ENCODE data around the gene STAP2. TPM values are rescaled to one million over a fixed set of nuclear protein-coding genes. Genes with fewer than 3 reads are reported as not detected.
"Not testable (repeated sequence)": the region's sequence is repeated elsewhere in the genome, so short reads cannot be mapped to it uniquely, and the experiment has no call there.

The STAP2 gene
- polyA plus RNA-seq, 5 donors: 29.1 to 40.3 (median 33.3) TPM

GRCh38 chr19:4278010-4278409, 60.6 kb downstream of the STAP2 start:
- DNase-seq: no peak

GRCh38 chr19:4277191-4277696, 61.4 kb downstream of the STAP2 start:
- DNase-seq: no peak

- not testable (repeated sequence) for DNase-seq
Measured at GRCh38 chr19:4274321-4274686, 64.3 kb downstream of the STAP2 start.

Other genes starting within 250 kb of the STAP2 start
- gene MAP2K2, start 214.7 kb downstream of the STAP2 start, polyA plus RNA-seq (ENCODE audit: insufficient read depth in 1 of 5, insufficient read length in 5 of 5, low replicate concordance in 1 of 5): 100 to 1,000 TPM in 2 of 5 donors, 10 to 100 TPM in 3; 81.0 to 160 (median 98.8) TPM
- under 1 TPM in 1 of 5 donors, not detected in 4; 0.16 TPM for gene CREB3L3, start 185.2 kb downstream of the STAP2 start, polyA plus RNA-seq (ENCODE audit: insufficient read depth in 1 of 5, insufficient read length in 5 of 5, low replicate concordance in 1 of 5)
- 10 to 100 TPM; 15.5 to 29.9 (median 18.3) TPM for gene SIRT6, start 156.3 kb downstream of the STAP2 start, polyA plus RNA-seq (ENCODE audit: insufficient read depth in 1 of 5, insufficient read length in 5 of 5, low replicate concordance in 1 of 5)
- gene ANKRD24, start 156.1 kb downstream of the STAP2 start, polyA plus RNA-seq (ENCODE audit: insufficient read depth in 1 of 5, insufficient read length in 5 of 5, low replicate concordance in 1 of 5): 1 to 10 TPM in 3 of 5 donors, under 1 TPM in 2; 0.73 to 3.1 (median 1.1) TPM
- 1 to 10 TPM in 2 of 5 donors, under 1 TPM in 3; 0.40 to 1.3 (median 0.87) TPM for gene EBI3, start 109.3 kb downstream of the STAP2 start, polyA plus RNA-seq (ENCODE audit: insufficient read depth in 1 of 5, insufficient read length in 5 of 5, low replicate concordance in 1 of 5)
- 10 to 100 TPM; 14.4 to 23.7 (median 17.6) TPM for gene YJU2, start 91.7 kb downstream of the STAP2 start, polyA plus RNA-seq (ENCODE audit: insufficient read depth in 1 of 5, insufficient read length in 5 of 5, low replicate concordance in 1 of 5)
- gene SHD, start 59.6 kb downstream of the STAP2 start, polyA plus RNA-seq (ENCODE audit: insufficient read depth in 1 of 5, insufficient read length in 5 of 5, low replicate concordance in 1 of 5): 1 to 10 TPM in 1 of 5 donors, under 1 TPM in 4; 0.23 to 6.4 (median 0.30) TPM
- under 1 TPM; 0.37 to 0.63 (median 0.43) TPM for gene TMIGD2, start 36.4 kb downstream of the STAP2 start, polyA plus RNA-seq (ENCODE audit: insufficient read depth in 1 of 5, insufficient read length in 5 of 5, low replicate concordance in 1 of 5)
- gene FSD1, start 34.2 kb downstream of the STAP2 start, polyA plus RNA-seq (ENCODE audit: insufficient read depth in 1 of 5, insufficient read length in 5 of 5, low replicate concordance in 1 of 5): 1 to 10 TPM in 4 of 5 donors, under 1 TPM in 1; 0.94 to 2.3 (median 1.9) TPM
- 10 to 100 TPM; 14.7 to 27.8 (median 20.8) TPM for gene MPND, start 4.7 kb upstream of the STAP2 start, polyA plus RNA-seq (ENCODE audit: insufficient read depth in 1 of 5, insufficient read length in 5 of 5, low replicate concordance in 1 of 5)
- gene SH3GL1, start 61.7 kb upstream of the STAP2 start, polyA plus RNA-seq (ENCODE audit: insufficient read depth in 1 of 5, insufficient read length in 5 of 5, low replicate concordance in 1 of 5): 100 to 1,000 TPM in 1 of 5 donors, 10 to 100 TPM in 4; 64.8 to 131 (median 87.4) TPM
- gene CHAF1A, start 63.8 kb upstream of the STAP2 start, polyA plus RNA-seq (ENCODE audit: insufficient read depth in 1 of 5, insufficient read length in 5 of 5, low replicate concordance in 1 of 5): 10 to 100 TPM; 16.8 to 29.1 (median 24.7) TPM
- 100 to 1,000 TPM in 1 of 5 donors, 10 to 100 TPM in 4; 68.2 to 133 (median 89.3) TPM for gene UBXN6, start 119.0 kb upstream of the STAP2 start, polyA plus RNA-seq (ENCODE audit: insufficient read depth in 1 of 5, insufficient read length in 5 of 5, low replicate concordance in 1 of 5)
- 10 to 100 TPM; 59.1 to 97.0 (median 77.2) TPM for gene HDGFL2, start 133.5 kb upstream of the STAP2 start, polyA plus RNA-seq (ENCODE audit: insufficient read depth in 1 of 5, insufficient read length in 5 of 5, low replicate concordance in 1 of 5)
- 1 to 10 TPM in 3 of 5 donors, under 1 TPM in 2; 0.75 to 1.4 (median 1.1) TPM for gene PLIN4, start 179.7 kb upstream of the STAP2 start, polyA plus RNA-seq (ENCODE audit: insufficient read depth in 1 of 5, insufficient read length in 5 of 5, low replicate concordance in 1 of 5)
- gene PLIN5, start 196.4 kb upstream of the STAP2 start, polyA plus RNA-seq (ENCODE audit: insufficient read depth in 1 of 5, insufficient read length in 5 of 5, low replicate concordance in 1 of 5): 1 to 10 TPM; 1.8 to 3.1 (median 1.8) TPM
- gene LRG1, start 201.2 kb upstream of the STAP2 start, polyA plus RNA-seq (ENCODE audit: insufficient read depth in 1 of 5, insufficient read length in 5 of 5, low replicate concordance in 1 of 5): 1 to 10 TPM in 3 of 5 donors, under 1 TPM in 2; 0.64 to 1.1 (median 1.0) TPM
- 1 to 10 TPM; 2.1 to 5.2 (median 2.8) TPM for gene SEMA6B, start 220.9 kb upstream of the STAP2 start, polyA plus RNA-seq (ENCODE audit: insufficient read depth in 1 of 5, insufficient read length in 5 of 5, low replicate concordance in 1 of 5)